Measurements from ENCODE around the gene ZNF516.

Gene ZNF516

DNA sequence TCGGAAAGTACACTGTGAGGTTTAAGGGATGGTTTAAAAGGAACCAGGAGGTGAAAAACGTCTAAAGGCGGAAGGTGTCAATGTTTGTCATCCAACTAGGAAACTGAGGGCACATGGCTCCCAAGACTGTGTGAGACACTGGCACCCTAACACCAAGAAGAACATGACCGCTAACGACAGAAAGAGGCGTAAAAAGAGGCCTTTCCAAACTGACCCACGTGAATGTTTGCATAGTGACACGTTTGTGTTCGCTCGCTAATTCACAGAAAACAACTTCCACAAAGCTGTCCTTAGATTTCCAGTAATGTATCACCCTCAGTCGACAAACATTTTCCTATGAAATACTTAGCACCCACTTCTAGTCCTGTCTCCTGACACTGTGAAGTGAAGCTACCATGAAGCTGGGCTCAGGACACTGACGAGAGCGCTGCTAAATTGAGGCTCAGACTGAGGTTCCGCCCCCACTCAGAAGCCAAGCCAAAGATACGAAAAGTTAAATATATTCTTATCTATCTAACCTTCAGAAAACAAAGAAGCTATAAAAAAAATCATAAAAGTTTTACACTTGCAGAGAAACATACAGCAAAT, 86.5 kb downstream of the ZNF516 start:
- TF ChIP-seq, protein P1, sequence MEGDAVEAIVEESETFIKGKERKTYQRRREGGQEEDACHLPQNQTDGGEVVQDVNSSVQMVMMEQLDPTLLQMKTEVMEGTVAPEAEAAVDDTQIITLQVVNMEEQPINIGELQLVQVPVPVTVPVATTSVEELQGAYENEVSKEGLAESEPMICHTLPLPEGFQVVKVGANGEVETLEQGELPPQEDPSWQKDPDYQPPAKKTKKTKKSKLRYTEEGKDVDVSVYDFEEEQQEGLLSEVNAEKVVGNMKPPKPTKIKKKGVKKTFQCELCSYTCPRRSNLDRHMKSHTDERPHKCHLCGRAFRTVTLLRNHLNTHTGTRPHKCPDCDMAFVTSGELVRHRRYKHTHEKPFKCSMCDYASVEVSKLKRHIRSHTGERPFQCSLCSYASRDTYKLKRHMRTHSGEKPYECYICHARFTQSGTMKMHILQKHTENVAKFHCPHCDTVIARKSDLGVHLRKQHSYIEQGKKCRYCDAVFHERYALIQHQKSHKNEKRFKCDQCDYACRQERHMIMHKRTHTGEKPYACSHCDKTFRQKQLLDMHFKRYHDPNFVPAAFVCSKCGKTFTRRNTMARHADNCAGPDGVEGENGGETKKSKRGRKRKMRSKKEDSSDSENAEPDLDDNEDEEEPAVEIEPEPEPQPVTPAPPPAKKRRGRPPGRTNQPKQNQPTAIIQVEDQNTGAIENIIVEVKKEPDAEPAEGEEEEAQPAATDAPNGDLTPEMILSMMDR (IDR thresholded peaks at IDR 0.05; ENCODE audit: borderline replicate concordance, control extremely low read depth, extremely low read depth, insufficient read depth, missing control alignments) = no peak
- in situ Hi-C loops (cut with MboI; ENCODE audit: low sequenced_read_pairs, unreplicated experiment) = no loop called here
- DNase-seq (ENCODE audit: low spot score) = no peak

DNA sequence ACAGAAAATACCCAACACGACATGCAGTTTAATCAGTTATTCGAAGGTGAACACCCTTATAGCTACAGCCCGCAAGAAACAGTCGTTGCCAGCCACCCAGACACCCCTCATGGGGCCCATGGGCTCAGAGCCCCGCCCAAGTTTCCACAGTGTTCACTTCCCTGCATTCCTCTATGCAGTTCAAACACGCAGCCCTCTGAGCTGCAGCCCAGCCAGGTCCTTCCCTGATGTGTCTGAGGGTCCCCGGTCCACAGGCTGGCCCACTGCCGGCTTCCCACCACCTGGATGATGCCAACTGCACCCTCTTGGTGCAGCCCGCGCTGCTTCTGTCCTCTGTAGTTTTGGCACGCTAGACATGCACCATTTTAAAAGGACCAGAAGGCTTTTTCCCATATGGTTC, 87.4 kb downstream of the ZNF516 start:
- no peak for DNase-seq (ENCODE audit: low spot score)
- in situ Hi-C loops (cut with MboI; ENCODE audit: low sequenced_read_pairs, unreplicated experiment) = no loop called here
- TF ChIP-seq, protein P1 (IDR thresholded peaks at IDR 0.05; ENCODE audit: borderline replicate concordance, control extremely low read depth, extremely low read depth, insufficient read depth, missing control alignments) = no peak

DNA sequence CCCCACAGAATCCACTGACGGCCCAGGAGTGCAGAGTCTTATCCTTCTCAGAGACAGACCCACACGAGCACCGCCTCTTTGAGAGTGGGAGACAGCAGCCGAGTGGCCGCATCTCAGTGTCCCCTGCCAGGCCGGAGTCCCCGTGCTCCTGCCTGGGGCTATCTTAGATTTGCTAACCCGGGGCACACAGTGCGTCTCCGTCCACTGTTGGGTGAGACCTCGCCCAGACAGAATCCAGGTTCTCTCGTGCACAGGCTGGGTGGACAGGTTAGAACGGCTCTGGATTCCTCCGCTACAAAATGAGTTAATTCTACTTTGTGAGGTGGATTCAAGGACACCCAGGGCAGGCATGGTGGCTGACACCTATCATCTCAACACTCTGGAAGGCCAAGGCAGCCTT, 88.3 kb downstream of the ZNF516 start:
- TF ChIP-seq, protein P1 (IDR thresholded peaks at IDR 0.05; ENCODE audit: borderline replicate concordance, control extremely low read depth, extremely low read depth, insufficient read depth, missing control alignments) = no peak
- in situ Hi-C loops (cut with MboI; ENCODE audit: low sequenced_read_pairs, unreplicated experiment) = no loop called here
- DNase-seq (ENCODE audit: low spot score) = no peak

DNA sequence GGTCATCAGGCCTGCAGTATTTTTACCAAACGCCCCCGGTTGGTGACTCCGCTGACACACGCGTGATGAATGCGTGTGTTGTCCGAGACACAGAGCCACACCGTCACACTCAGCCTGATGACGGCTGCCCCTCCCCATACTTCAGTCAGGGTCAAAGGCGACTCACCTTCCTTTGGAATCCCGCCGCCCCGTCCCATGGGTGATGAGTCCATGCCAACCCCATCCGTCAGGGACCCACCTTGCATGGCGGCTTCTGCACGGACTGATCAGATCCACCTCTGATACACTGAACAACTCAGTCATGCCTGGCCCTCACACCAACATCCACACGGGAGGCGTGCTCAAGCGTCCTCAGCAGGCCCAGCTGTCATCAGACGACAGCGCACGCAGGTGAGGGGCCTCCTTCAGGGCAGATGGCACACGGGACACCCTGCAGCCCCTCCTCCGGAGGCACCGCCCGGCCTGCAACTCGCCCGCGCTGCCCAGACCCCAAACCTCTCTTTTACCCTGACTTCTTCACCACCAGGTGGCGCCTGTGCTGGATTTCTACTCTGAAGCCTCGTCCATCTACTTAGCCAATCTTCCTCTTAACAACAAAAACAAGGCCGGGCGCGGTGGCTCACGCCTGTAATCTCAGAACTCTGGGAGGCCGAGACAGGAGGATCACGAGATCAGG, 89.2 kb downstream of the ZNF516 start:
- TF ChIP-seq, protein P1 (IDR thresholded peaks at IDR 0.05; ENCODE audit: borderline replicate concordance, control extremely low read depth, extremely low read depth, insufficient read depth, missing control alignments) = peak; percentile 55
- in situ Hi-C loops (cut with MboI; ENCODE audit: low sequenced_read_pairs, unreplicated experiment) = no loop called here
- peak; percentile 70 for DNase-seq (ENCODE audit: low spot score)

DNA sequence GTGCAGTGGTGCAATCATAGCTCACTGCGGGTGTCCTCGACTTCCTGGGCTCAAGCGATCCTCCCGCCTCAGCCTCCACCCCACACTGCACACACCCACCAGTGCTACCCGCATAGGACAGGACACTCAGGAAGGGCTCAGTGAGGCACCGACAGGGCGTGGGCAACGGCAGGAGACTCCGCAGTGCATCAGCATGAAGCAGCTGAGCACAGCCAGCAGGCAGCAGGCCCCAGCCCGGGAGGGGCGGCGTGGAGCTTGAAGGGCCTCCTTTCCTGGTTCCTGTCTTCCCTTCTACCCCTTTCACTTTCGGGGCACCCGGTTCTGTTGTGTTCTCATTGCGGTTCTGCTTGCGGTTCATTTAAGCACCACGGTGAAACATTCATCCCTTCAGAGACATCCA, 89.8 kb downstream of the ZNF516 start:
- TF ChIP-seq, protein P1 (IDR thresholded peaks at IDR 0.05; ENCODE audit: borderline replicate concordance, control extremely low read depth, extremely low read depth, insufficient read depth, missing control alignments) = no peak
- no peak for DNase-seq (ENCODE audit: low spot score)
- in situ Hi-C loops (cut with MboI; ENCODE audit: low sequenced_read_pairs, unreplicated experiment) = no loop called here

DNA sequence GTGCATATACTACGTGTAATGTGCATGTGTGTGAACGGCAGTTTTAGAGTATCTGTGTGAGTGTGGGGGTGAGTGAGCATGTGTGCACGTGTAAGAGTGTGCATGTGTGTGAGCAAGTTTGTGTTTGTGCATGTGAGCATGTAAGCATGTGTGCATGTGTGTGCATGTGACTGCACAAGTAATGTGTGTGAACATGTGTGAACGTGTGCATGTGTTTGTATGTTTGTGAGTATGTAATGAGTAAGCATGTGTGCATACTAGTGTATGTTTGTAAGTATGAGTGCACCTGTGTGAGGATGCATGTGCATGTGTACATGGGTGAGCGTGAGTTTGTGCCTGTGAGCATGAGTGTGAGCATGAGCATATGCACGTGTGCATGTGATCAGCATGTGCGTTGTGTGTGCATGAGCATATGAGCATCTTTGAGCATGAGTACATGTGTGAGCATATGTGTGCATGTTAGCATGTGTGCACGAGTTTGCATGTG, 90.7 kb downstream of the ZNF516 start:
- no peak for DNase-seq (ENCODE audit: low spot score)
- TF ChIP-seq, protein P1 (IDR thresholded peaks at IDR 0.05; ENCODE audit: borderline replicate concordance, control extremely low read depth, extremely low read depth, insufficient read depth, missing control alignments) = no peak
- in situ Hi-C loops (cut with MboI; ENCODE audit: low sequenced_read_pairs, unreplicated experiment) = no loop called here
